A204.1 (cell line): ENCODE data around the gene CRYBA2.

Source experiments
- FAIRE-seq: peaks from 2 replicates; lab custom pipeline; 2012; peaks lifted over from hg19 to GRCh38; lab: Jason Lieb, UNC

Gene CRYBA2

DNA sequence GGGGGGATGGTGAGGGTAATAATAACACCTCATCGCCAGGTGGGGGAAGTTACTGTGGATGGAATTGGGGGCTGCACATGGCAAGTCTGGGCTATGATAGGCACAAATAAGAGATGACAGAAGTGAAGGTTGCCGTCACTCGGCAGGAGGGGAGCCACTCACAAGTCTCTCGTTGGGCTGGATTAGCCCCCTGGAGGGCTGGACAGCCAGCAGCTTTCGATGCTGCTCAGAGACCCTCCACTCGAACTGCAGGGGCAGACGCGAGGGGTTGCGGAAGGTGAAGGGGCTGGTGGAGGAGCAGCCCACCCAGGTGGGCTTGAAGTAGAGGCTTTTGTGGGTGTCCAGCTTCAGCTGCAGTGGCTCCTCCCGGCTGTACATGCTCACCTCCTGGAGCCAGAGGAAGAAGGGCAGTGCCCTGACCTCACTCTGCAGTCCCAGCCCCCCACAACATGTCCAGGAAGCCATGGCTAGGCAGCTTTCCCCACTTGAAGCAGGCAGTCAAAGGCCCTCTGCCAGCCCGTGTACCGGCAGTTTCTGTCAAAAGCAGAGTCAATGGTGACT lies 29.9 kb upstream of the CRYBA2 start:
- no peak for FAIRE-seq

DNA sequence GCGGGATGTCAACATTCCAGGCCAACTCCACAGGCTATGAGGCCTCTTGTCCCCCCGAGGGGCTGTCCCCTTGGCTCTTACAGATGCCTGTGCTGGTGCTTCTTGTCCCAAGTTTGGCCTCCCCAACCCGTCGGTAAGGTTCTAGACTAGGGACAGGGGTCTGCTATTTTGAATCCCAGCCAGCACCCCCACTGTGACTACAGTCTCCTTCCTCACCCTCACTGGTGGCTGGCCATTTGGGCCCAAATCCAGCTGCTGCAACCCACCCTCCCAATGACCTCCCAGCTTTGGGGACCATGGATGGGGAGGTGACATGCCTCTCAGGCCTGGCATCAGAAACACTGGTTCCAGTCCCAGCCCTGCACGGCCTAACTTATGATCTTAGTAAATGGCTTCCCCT lies 29.4 kb upstream of the CRYBA2 start:
- no peak for FAIRE-seq

DNA sequence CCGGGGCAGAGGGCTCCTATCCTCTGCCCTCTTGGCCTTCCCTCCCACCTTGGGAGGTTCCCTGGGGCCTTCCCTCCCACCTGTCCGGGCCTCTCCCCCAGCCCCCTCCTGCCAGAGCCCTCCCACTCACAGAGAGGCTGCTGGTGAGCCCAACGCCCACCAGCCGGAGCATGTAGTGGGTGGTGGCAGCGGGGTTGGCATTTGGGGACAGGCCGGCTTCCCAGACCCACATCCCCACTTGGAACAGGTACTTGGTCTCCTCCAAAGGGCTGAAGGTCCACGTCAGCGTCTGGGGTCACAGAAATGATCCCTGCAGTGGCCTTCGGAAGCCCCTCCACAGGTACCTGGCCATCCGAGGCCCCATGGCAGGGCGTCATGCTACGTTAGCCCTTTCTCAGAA lies 28.8 kb upstream of the CRYBA2 start:
- no peak for FAIRE-seq

DNA sequence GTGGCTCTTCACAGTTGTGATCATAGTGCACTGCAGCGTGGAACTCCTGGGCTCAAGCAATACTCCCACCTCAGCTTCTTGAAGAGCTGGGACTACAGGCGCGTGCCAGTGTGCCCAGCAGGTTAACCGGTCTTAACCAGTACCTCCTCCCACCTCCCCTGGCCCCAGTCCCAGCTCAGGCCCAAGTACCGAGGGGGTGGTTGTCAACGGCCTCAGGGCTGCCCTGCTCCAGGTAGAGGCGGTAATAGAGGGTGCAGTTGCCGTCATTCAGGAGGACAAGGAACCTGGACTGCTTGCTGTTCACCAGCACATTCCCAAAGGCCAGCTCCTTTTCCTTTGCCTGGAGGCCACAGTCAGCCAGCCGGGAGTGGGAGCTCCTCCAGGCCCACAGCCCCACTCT lies 28.4 kb upstream of the CRYBA2 start:
- FAIRE-seq: no peak

DNA sequence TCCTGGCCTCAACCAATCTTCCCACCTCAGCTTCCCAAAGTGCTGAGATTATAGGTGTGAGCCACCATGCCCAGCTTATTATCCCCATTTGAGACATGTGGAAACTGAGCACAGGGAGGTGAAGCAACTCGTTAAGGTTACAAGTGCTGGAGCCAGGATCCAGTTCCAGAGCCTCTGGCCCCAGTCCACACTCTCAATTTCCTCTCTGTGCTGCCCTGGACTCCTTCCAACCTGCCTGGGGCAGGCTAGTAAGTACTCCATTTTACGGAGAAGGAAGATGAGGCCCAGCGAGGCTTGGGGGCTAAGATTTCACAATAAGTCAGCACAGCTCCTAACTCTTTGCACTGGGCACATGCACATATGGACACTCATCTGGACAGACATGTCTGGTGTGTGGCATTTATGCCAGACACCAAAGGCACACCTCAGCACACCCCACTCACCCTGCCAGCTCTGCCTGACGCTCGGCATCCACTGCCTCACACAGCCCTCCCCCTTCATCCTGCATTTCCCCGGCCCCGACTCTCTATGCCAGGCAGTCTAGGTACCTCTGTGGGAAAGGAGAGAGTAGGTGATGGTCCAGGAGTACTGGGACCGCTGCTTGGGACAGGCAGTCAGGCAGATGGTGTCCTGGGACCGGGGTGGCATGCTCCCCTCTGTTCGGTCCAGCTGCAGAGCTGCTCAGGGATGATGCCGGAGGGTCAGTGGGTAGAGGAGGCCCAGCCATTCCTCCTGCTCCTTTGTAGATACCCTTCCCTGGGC lies 27.6 kb upstream of the CRYBA2 start:
- FAIRE-seq: no peak

DNA sequence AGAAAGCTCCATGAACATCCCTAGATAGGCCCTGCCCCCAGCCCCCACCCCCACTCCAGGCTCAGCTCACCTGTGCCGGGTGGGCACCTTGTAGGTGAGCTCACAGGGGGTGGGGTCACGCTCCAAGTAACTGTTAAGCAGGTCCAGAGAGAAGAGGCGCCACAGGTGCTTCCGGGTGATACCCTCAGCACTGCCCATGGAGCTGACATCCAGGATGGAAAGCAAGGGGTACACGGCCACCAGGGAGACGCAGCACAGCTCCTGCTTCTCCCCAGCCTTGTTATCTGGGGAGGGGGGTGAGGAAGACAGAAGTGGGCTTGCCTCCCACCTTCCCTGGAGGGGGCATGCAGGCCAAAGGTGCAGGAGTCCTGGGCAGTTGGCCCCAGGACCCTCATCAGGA lies 26.2 kb upstream of the CRYBA2 start:
- no peak for FAIRE-seq

DNA sequence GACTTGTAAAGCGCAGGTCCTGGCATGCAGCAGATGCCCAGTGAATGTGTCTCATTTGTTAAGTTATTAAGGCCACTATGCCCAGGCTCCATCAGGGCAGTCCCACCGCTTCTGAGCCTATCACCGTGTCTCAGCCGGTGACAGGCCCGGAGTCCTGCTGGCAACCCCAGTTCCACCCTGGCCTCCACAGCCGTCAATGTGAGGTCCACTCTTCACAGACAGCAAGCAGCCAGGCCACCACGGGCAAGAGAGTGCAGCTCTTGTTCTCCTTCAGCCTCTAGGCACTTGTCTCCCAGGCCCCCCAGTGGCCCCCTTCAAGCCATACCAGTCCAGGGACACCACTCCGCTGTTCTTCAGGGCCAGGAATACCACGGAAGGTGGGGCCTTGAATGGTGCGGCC lies 25.5 kb upstream of the CRYBA2 start:
- no peak for FAIRE-seq

DNA sequence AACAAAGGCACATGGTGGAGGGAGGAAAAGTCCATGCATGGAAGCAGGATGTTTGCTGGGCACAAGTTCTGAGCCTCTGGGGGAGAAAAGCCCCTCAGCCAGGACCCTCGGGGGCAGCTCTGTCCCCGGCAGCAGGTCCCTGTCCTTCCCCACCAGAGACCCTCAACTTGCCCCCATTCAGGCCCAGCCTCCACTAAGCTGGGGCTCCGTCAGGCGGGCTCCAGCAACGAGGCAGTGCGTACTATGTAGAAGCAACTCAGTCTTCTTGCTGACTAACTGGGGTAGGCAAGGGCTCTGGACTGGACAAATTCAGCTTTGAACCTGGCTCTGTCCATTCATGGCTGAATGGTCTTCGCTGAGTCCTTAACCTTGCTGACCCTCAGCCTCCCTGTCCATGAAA lies 25.1 kb upstream of the CRYBA2 start:
- no peak for FAIRE-seq

DNA sequence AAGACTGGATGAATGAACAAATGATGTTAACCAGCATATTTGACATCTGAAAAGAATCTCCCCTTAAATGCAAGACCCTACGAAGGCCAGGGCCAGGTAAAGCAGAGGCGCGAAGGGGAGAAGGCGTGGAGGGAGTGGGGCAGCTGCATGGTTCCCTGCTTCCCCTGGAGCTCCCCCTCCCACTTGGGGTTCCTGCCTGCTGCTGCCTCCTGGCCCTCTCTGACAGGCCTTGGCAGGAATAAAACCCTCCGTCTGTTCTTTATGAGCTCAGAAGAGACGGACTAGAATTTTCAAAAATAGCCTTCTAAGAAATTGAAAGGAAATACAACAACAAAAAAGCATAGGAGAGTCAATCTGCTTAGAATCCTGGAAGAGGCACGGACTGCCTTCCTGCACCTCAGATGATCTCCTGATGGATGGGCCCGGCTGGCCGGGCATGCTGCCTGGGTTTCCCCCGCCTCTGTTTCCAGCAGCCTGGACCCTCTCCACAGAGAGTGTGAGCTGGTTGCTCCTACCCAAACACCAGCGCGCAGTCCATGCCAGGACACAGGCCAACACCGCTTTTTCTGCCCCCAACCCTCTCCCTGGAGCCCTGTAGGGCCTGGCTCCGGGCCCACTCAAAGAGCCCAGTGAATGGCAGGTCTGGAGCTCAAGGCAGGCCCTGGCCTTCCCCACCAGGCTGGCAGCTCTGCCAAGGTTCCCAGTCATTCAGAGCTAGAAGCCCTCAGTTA lies 24.1 kb upstream of the CRYBA2 start:
- no peak for FAIRE-seq

DNA sequence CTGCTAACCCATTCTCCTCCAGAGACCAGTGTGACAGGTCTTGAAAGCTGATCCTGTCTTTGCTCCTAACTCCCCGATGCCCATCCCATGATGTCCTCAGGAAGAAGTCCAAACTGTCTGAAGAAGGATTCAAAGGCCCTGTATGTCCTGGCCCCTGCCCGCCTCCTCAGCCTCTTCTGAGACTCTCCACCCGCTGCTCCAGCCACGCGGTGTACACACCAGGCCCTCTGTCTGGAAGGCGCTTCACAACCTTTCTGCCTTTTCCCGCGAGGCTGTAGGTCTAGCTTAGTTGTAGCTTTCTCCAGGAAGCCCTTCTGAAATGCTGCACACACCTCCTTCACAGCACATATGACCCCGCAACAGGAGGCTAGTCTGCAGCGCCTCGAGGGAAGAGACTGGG lies 23.5 kb upstream of the CRYBA2 start:
- FAIRE-seq: no peak

DNA sequence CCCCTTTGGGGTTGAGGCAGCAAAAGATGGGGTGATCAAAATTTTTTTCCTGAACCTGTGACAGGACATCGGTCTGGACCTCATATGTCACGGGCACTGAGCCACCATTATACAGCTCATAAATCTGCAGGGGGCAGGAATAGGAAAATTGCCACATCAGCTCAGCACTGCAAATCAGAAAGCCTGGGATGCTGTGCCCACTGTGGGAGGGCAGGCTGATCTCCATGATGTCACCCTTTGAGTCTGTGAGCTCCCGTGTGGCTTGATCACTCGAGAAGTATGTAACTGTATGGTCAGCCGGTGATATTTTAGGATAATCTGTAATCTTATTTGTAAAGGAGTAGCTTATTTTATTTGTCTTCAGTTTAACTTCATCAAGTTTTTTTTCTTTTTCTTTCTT lies 17.7 kb upstream of the CRYBA2 start:
- FAIRE-seq: no peak

DNA sequence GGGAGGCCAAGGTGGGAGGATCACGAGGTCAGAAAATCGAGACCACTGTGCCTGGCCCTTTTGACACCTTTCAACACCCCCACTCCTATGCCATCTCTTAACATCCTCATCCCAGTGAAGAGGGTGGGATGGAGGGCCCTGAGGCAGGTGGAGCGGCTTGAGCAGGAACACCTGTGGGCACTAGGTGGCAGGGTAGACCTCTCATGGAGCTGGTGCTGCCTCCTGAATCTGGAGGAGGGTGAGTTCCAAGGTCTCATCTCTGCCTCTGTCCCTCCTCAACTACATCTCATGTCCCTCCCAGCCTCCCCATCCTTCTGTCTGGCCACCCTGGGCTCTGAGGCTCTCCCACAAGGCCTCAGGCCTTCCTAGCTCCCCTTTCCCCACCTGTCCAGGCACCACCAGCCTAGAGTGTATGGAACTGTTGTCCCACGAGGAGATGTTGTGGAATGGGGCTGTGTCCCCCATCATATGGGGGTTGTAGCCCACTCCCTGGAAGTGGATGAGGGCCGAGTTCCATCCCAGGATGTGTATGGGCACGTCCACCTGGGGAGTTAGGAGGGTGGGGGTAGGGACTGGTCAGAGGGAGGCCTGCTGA lies 17.0 kb upstream of the CRYBA2 start:
- no peak for FAIRE-seq

DNA sequence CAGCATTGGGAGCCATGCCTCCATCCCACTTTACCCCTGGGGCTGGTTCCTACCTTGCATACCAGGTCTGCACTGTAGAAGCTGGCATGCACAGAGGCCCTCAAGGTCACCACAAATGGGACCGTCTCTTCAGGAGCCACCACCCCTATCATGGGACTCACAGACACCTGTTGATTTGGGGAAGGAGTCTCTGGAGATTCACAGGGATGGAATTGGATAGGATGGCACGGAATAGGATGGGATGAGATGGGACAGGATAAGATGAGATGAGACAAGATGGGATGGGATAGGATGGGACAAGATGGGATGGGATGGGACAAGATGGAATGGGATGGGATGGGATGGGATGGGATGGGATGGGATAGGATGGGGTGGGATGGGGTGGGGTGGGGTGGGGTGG lies 16.1 kb upstream of the CRYBA2 start:
- FAIRE-seq: no peak

DNA sequence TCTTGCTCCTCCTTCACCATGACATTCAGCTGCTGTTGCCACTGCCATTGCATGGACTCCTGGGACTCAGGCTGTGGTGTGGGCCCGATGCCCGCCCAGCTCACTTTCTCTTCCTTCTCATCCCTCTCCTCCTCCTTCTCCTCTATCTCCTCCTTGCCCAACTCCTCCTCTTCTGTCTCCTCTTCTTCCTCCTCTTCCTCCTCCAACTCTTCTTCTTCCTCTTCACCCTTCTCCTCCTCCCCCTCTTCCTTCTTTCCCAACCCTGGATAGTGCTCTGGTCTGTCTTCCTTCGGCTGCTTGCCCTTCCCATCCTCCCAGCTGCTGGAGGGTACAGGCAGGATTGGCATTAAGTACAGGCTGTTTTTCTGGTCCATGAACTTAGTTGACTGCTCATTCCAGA lies 10.8 kb upstream of the CRYBA2 start:
- FAIRE-seq: no peak

DNA sequence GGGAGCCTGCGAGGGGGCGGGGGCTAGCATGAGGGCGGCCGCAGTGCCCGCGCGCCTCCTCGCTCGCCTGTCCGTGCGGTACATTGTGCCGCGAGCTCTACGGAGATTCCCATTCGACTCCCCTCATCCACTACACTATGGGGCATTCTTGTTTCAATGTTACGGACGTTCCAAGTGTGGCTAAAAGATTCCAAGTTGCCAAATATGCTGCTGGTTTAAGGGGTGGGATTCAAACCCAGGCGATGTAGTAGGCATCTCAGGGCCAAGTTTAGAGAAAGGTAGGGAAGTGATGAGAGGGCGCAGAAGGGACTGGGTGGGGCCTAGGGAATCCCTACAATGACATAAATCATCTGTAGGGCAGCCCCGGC lies 10.0 kb upstream of the CRYBA2 start:
- FAIRE-seq: no peak

DNA sequence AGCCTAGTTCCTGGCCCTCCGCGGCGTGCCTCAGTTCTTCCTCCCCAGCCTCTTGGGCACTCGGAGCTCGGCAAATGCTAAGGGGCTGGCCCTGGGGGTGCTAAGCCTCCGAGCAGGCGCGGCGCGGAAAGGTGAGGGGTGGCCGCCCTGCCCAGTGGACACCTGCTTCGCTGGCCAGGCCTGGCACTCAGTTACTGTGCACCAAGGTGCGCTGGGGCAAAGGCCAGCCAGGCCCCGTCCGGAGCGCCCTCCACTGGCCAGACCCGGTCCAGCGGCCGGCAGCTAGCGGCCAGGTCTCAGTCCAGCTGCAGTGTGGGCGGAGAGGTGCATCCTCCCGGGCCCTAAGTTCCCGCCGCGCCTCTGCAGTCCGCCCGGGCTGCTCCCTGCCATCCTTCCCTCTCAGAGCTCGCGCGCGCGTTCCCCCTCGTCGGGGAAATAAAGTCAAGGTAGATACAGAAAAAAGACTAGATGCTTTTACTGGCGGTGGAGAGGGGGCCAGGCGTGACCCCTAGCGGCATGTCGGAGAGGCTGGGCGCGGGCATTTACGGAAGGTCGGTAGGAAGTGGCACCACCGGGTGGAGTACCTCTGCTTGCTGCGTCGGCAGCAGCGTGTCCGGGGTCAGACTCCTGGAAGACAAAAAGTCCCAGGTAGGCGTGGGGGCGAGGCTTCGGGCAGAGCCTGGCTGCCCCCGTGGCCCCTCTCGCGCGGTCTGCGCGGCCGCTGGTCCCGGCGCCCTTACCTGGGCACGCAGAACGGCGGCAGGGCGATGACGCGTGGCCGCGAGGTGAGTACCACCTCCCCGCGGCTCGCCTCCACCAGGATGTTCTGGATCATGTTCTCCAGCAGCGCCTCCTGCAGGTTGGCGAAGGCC lies 9.4 kb upstream of the CRYBA2 start:
- no peak for FAIRE-seq

DNA sequence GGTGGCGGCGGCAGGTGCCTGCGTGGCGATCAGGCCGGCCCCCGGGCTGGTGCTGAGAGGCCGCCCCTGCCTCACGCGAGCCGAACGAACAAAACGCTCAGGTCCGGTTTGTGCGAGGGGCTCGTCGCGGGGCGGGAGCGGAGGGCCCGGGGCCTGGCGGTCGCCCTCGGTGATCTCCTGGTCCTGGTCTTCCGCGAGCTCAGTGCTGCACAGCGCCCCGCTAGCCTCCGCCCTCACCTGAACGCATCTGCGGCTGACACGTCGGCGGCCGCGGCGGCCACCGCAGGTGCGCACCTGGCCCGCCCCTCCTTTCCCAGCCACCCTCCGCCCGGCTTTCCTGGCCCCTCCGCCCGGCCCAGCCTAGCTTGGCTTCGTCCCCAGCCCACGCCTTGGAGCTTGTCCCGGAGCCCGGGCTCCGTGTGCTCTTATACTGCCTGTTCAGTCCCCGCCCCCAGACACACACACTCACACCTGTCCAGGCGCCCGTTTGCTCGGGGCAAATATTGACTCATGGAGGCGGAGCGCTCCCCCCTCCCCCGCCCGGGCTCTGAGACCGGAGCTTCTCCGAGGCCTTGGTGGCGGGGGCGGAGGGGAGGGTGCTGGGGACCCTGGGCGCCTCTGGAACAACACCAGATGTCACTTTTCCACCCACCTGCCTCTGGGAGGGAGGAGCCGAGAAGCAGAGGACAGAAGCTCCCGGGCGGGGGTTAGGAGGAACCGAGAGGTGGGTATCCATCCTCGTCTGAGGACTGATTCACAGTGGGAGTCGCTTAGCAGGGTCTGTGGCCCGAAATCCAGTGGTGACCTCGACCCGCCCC lies 8.6 kb upstream of the CRYBA2 start:
- FAIRE-seq: no peak

DNA sequence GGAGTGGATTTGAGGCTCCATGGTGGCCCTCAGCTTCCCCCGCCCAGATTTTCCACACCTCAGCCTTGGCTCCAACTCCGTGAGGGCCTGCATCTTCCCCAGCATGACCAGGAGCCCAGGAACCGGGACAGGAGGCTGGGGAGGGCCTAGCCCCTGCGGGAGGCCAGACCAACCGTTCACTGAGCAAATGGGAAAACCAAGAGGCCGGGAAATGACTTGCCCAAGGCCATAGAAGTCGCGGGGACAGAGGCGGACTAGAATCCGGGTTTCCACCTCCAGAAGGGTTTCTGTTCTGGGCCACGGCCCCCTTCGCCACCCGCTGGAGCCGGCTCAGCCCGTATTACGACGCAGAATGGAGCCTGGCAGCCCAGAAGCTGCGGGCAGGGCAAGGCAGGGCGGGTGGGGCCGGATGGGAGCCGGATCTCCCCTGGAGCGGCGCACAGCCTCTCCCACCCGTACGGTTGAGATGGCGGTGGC lies 7.9 kb upstream of the CRYBA2 start:
- no peak for FAIRE-seq

DNA sequence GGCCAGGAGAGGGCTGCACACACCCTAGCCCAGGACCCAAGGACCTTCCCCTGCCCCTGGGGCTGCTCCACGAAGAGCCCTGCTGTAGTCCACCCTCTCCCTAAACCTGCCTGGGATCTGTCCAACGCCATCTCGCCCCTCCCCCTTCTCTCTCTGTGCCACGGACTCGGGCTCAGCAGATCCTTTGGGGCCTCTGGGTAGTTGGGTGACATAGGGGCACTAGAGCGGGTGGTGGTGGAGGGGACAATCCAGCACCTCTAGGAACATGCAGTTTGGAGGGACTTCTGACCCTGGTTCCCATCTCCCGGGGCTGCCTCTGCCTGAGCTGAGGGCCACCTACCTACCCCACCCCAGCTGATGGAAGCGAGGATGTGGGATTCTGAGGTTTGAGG lies 7.3 kb upstream of the CRYBA2 start:
- no peak for FAIRE-seq

DNA sequence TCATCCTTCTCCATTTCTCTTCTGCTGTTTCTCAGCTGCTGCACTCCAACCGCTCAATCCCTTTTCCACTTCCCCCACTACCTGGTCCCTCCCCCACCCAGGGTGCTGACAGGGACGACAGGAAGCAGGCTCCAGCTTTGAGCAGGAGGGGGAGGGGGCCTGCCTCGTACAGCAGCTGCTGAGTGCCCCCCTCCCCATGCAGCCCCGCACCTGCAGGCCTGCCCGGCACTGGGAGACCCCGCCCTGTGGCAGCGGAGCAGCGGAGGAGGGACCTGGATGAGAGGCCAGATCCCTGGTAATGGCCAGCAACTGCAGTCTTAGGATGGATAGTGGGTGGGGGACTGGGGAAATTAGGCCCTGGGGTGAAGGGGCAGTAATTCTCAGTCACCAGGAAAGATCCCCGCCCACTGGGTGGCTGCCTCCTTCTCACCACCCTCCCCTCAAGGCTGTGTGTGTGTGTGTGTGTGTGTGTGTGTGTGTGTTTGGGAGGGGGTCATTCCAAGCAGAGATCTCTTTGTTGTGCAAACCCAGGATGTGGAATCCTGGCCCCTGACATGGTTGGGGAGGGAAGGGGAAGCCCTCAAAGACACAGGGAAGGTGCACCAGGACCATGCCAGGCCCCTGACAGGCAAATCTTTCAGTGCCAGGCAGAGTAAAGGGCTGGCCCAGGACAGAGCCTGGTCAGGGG lies 6.8 kb upstream of the CRYBA2 start:
- no peak for FAIRE-seq
